ENCODE measurements around the gene KRT40. TPM values are rescaled to one million over a fixed set of nuclear protein-coding genes. Genes with fewer than 3 reads are reported as not detected.

KRT40 gene
- polyA plus RNA-seq, 3 donors: not detected

DNA sequence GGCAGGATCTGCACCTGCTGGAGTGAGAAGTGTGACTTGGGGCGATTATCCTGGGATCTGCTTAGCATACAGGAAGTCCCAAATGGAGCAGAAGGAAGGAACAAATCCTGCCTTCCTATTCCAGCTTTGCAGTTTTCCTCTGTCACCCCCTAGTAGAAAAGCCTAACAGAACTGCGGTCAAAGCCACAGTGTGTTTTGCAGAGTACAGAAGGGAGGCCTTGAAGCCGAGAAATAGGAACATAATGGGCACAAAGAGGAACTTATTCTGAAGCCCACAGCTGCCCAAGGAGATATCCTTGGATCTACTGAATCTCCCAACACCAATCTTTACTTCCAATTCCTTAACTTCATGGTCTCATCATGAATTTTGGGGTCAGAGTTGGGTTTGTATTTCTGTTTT lies 34.4 kb upstream of the KRT40 start:
- TF ChIP-seq, protein P1, sequence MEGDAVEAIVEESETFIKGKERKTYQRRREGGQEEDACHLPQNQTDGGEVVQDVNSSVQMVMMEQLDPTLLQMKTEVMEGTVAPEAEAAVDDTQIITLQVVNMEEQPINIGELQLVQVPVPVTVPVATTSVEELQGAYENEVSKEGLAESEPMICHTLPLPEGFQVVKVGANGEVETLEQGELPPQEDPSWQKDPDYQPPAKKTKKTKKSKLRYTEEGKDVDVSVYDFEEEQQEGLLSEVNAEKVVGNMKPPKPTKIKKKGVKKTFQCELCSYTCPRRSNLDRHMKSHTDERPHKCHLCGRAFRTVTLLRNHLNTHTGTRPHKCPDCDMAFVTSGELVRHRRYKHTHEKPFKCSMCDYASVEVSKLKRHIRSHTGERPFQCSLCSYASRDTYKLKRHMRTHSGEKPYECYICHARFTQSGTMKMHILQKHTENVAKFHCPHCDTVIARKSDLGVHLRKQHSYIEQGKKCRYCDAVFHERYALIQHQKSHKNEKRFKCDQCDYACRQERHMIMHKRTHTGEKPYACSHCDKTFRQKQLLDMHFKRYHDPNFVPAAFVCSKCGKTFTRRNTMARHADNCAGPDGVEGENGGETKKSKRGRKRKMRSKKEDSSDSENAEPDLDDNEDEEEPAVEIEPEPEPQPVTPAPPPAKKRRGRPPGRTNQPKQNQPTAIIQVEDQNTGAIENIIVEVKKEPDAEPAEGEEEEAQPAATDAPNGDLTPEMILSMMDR (IDR thresholded peaks at IDR 0.05): no peak

DNA sequence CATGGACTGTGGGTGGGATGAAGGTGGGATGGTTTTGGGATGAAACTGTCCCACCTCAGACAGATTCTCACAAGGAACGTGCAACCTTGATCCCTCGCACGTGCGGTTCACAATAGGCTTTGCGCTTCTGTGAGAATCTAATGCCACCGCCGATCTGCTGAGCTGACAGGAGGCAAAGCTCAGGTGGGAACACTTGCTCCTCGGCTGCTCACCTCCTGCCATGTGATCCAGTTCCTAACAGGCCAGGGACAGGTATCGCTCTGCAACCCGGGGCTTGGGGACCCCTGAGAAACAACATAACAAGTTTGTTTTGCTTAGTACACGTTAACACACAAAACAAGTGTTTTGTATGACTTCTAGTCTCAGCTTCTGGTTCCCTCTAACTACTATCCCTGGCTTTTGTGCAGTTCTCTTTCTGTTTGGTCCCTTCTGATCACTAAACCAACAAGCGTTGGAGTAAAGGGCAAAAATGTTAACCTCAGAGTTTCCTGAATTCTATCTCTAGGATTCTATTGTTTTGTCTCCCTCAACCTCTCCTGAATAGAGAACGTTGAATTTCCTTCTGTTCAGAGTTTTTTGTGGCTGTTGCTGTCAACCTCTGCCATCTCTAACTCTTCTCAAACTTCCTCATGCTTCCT lies 32.6 kb upstream of the KRT40 start:
- intact Hi-C loops (cut with micrococcal nuclease): no loop called here
- H3K4me2 ChIP-seq (replicated peaks; ENCODE audit: extremely low read depth, low read length, poor library complexity, severe bottlenecking): no peak overlapping the region
- no peaks in the 10 kb centered on the region for H3K36me3 Mint-ChIP-seq
- peaks cover 0 to 2% (median 2%) of the 10 kb centered on the region in 3 donors for H3K27me3 Mint-ChIP-seq (ENCODE audit: low read depth in 3 of 3)
- no peaks in the 10 kb centered on the region for H3K4me1 ChIP-seq (ENCODE audit: control insufficient read depth in 1 of 2, insufficient read depth in 2 of 2, low read length in 2 of 2)
- no peak overlapping the region for H3K27ac ChIP-seq (ENCODE audit: low read depth in 1 of 2, low read length in 2 of 2)
- no peak overlapping the region for H3K9ac ChIP-seq (ENCODE audit: insufficient read depth, low read length, poor library complexity, severe bottlenecking)
- no peaks in the 10 kb centered on the region for H3K4me1 Mint-ChIP-seq
- no peak for DNase-seq
- no peaks in the 10 kb centered on the region for H3K9me3 ChIP-seq (replicated peaks in 1 of 2; ENCODE audit: control insufficient read depth in 1 of 2, insufficient read depth in 1 of 2, low read length in 2 of 2)
- WGBS (ENCODE audit: insufficient coverage): 86% methylated on average over 9 of the region's 13 CpGs
- no peaks in the 10 kb centered on the region for H3K27me3 ChIP-seq (ENCODE audit: control insufficient read depth in 2 of 2, insufficient read depth in 2 of 2, low read length in 2 of 2)
- no peaks in the 10 kb centered on the region for H3K36me3 ChIP-seq (replicated peaks in 1 of 2; ENCODE audit: control insufficient read depth in 1 of 2, insufficient read depth in 2 of 2, low read length in 2 of 2)
- no peak overlapping the region for H3K4me3 ChIP-seq (replicated peaks in 1 of 3; ENCODE audit: low read depth in 2 of 3, low read length in 3 of 3)
- H3K27ac Mint-ChIP-seq: no peak overlapping the region
- peaks cover 0 to 6% (median 0%) of the 10 kb centered on the region in 7 donors for H3K9me3 Mint-ChIP-seq
- H3K4me3 Mint-ChIP-seq: no peak overlapping the region
- H3K79me2 ChIP-seq (ENCODE audit: insufficient read depth, low read length): no peaks in the 10 kb centered on the region
- TF ChIP-seq, protein P1 (IDR thresholded peaks at IDR 0.05): no peak
- H4K20me1 ChIP-seq (ENCODE audit: insufficient read depth, low read length): no peaks in the 10 kb centered on the region
- H2AFZ ChIP-seq (ENCODE audit: insufficient read depth, low read depth, low read length, poor library complexity, severe bottlenecking): no peak overlapping the region

More for the DNA sequence above, 34.4 kb upstream of the KRT40 start:
- no peak overlapping the region for H2AFZ ChIP-seq (ENCODE audit: insufficient read depth, low read depth, low read length, poor library complexity, severe bottlenecking)
- no peaks in the 10 kb centered on the region for H3K36me3 Mint-ChIP-seq
- no peaks in the 10 kb centered on the region for H3K4me1 Mint-ChIP-seq
- intact Hi-C loops (cut with micrococcal nuclease): no loop called here
- no peaks in the 10 kb centered on the region for H3K9me3 ChIP-seq (replicated peaks in 1 of 2; ENCODE audit: control insufficient read depth in 1 of 2, insufficient read depth in 1 of 2, low read length in 2 of 2)
- no peaks in the 10 kb centered on the region for H3K36me3 ChIP-seq (replicated peaks in 1 of 2; ENCODE audit: control insufficient read depth in 1 of 2, insufficient read depth in 2 of 2, low read length in 2 of 2)
- peaks cover 0 to 6% (median 0%) of the 10 kb centered on the region in 7 donors for H3K9me3 Mint-ChIP-seq
- no peaks in the 10 kb centered on the region for H3K4me1 ChIP-seq (ENCODE audit: control insufficient read depth in 1 of 2, insufficient read depth in 2 of 2, low read length in 2 of 2)
- H3K4me2 ChIP-seq (replicated peaks; ENCODE audit: extremely low read depth, low read length, poor library complexity, severe bottlenecking): no peak overlapping the region
- H3K4me3 ChIP-seq (replicated peaks in 1 of 3; ENCODE audit: low read depth in 2 of 3, low read length in 3 of 3): no peak overlapping the region
- H4K20me1 ChIP-seq (ENCODE audit: insufficient read depth, low read length): no peaks in the 10 kb centered on the region
- WGBS (ENCODE audit: insufficient coverage): no CpG with 5 or more reads among the region's 3 CpGs
- peaks cover 0 to 2% (median 2%) of the 10 kb centered on the region in 3 donors for H3K27me3 Mint-ChIP-seq (ENCODE audit: low read depth in 3 of 3)
- no peak overlapping the region for H3K9ac ChIP-seq (ENCODE audit: insufficient read depth, low read length, poor library complexity, severe bottlenecking)
- H3K79me2 ChIP-seq (ENCODE audit: insufficient read depth, low read length): no peaks in the 10 kb centered on the region
- H3K27ac Mint-ChIP-seq: no peak overlapping the region
- no peak overlapping the region for H3K27ac ChIP-seq (ENCODE audit: low read depth in 1 of 2, low read length in 2 of 2)
- no peak overlapping the region for H3K4me3 Mint-ChIP-seq
- DNase-seq: no peak
- no peaks in the 10 kb centered on the region for H3K27me3 ChIP-seq (ENCODE audit: control insufficient read depth in 2 of 2, insufficient read depth in 2 of 2, low read length in 2 of 2)
